Cardiac muscle cell (in vitro differentiated cells and primary cell): ENCODE results near the gene RIPOR2. TPM values are rescaled to one million over a fixed set of nuclear protein-coding genes. Genes with fewer than 3 reads are reported as not detected.
A peak's percentile ranks its signal among the peaks of the same experiment; 100 is the strongest.

Experiments
- DNase-seq, 2 donors: peaks; one replicate each; pipeline versions ENCODE4 v3.0.0 to v3.0.0-alpha.2; 2010 to 2017; ENCODE audit warnings: low read depth in 1 of 2, low spot score in 1 of 2
- H3K27ac ChIP-seq: fragments of 200-600 bp; sonication (generic); 2 replicates; pipeline ENCODE4 v1.5.1; 2016
- H3K27me3 ChIP-seq: fragments of 200-600 bp; sonication (generic); 2 replicates; pipeline ENCODE4 v1.6.0; 2016; ENCODE audit warnings: control low read depth
- H3K36me3 ChIP-seq: fragments of 200-600 bp; sonication (generic); 2 replicates; pipeline ENCODE4 v1.5.1; 2016; ENCODE audit warnings: control low read depth
- H3K4me1 ChIP-seq: fragments of 200-600 bp; sonication (generic); 2 replicates; pipeline ENCODE4 v1.8.1; 2017; ENCODE audit warnings: low read depth, mild to moderate bottlenecking, mixed run types
- H3K4me3 ChIP-seq: fragments of 200-600 bp; sonication (generic); 2 replicates; pipeline ENCODE4 v1.5.1; 2016; ENCODE audit warnings: mild to moderate bottlenecking
- H3K9me3 ChIP-seq: fragments of 200-600 bp; sonication (generic); 2 replicates; pipeline ENCODE4 v1.5.1; 2017; ENCODE audit warnings: low read depth, mild to moderate bottlenecking, control low read depth
- CTCF ChIP-seq: IDR thresholded peaks from 2 replicates; pipeline ENCODE4 v1.5.1; 2012; ENCODE audit warnings: low read depth, mild to moderate bottlenecking, low read length
- polyA plus RNA-seq: library from polyadenylated mRNA; unstranded; fragments of >200 nt; fragmentation: Nextera tagmentation; extraction: Ambion mirVana; gene quantifications from 2 replicates; pipeline ENCODE4 v1.2.1, GENCODE V29; 2016
- total RNA-seq: library from RNA; depleted of rRNA; stranded (reverse); fragments of >200 nt; gene quantifications from 2 replicates; pipeline ENCODE4 v1.2.3, GENCODE V29; 2016

Gene RIPOR2
- total and polyA plus RNA-seq, 2 experiments from 2014 or later = 2.2 to 6.9 TPM

- no peak for TF ChIP-seq CTCF
These were observed 42.4 kb downstream of the RIPOR2 start for GRCh38 chr6:24893342-24893850.

GRCh38 chr6:24891004-24891403 lies 44.8 kb downstream of the RIPOR2 start:
- Histone ChIP-seq H3K27me3 (no peaks in the 10 kb centered on the region), H3K4me3 (no peak overlapping the region), H3K4me1 (peaks cover 14% of the 10 kb centered on the region), H3K27ac (no peak overlapping the region), H3K36me3 (no peaks in the 10 kb centered on the region), H3K9me3 (no peaks in the 10 kb centered on the region)
- DNase-seq = peak in 1 of 2 donors; percentile 16
- no peak for TF ChIP-seq CTCF

More at GRCh38 chr6:24893342-24893850, 42.4 kb downstream of the RIPOR2 start:
- no peak for DNase-seq
- Histone ChIP-seq H3K4me3 (no peak overlapping the region), H3K27me3 (no peaks in the 10 kb centered on the region), H3K4me1 (no peaks in the 10 kb centered on the region), H3K36me3 (no peaks in the 10 kb centered on the region), H3K9me3 (no peaks in the 10 kb centered on the region), H3K27ac (no peak overlapping the region)

- Histone ChIP-seq H3K4me1 (peaks cover 14% of the 10 kb centered on the region), H3K36me3 (no peaks in the 10 kb centered on the region), H3K4me3 (no peak overlapping the region), H3K27me3 (no peaks in the 10 kb centered on the region), H3K27ac (no peak overlapping the region), H3K9me3 (no peaks in the 10 kb centered on the region)
- no peak for DNase-seq
- TF ChIP-seq CTCF = no peak
These were observed 45.3 kb downstream of the RIPOR2 start for GRCh38 chr6:24890471-24890870.

GRCh38 chr6:24888715-24889370 lies 46.9 kb downstream of the RIPOR2 start:
- Histone ChIP-seq H3K4me1 (peaks cover 14% of the 10 kb centered on the region), H3K27me3 (no peaks in the 10 kb centered on the region), H3K4me3 (no peak overlapping the region), H3K36me3 (no peaks in the 10 kb centered on the region), H3K9me3 (no peaks in the 10 kb centered on the region), H3K27ac (no peak overlapping the region)
- TF ChIP-seq CTCF = no peak
- DNase-seq = no peak

GRCh38 chr6:24887545-24888140 lies 48.1 kb downstream of the RIPOR2 start:
- H3K27me3 ChIP-seq = no peaks in the 10 kb centered on the region

More at GRCh38 chr6:24887545-24888140, 48.1 kb downstream of the RIPOR2 start:
- Histone ChIP-seq H3K4me3 (no peak overlapping the region), H3K9me3 (no peaks in the 10 kb centered on the region), H3K27ac (no peak overlapping the region), H3K4me1 (peaks cover 14% of the 10 kb centered on the region), H3K36me3 (no peaks in the 10 kb centered on the region)
- peak in 1 of 2 donors; percentile 8 for DNase-seq
- no peak for TF ChIP-seq CTCF
